ENCODE data around the gene TNP2. TPM values are rescaled to one million over a fixed set of nuclear protein-coding genes. Genes with fewer than 3 reads are reported as not detected.
A peak's percentile ranks its signal among the peaks of the same experiment; 100 is the strongest.

The TNP2 gene
- total and polyA plus RNA-seq, 2 experiments from 2014 or later = not detected

DNA sequence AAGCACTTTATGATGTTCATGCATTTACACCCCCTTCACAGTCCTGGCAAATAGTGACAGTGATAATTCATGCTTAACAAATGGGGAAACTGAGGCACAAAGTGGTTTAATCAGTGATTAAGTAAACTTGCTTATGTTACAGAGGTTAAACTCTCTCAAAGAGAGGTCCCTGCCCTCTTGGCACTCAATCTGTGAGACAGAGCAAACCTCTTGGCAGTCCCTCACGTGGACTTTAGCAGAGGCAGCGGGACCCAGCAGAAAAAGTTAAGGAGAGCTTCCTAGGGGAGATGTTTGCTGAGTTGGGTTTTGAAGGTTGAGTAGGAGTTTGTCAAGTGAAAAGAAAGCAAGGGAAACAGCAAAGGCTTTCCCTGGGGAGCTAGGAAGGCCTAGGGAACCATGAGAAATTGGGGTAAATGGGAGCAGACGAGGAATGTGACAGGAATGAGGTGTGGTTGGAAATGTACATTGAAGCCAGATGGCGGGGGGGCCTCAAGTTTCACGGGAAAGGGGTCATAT lies 23.8 kb downstream of the TNP2 start:
- H3K4me1 ChIP-seq (ENCODE audit: low read depth) = peaks cover 2% of the 10 kb centered on the region
- H3K27me3 ChIP-seq = no peaks in the 10 kb centered on the region
- no peaks in the 10 kb centered on the region for H3K9me3 ChIP-seq (ENCODE audit: low read depth)
- H3K4me3 ChIP-seq = no peak overlapping the region
- TF ChIP-seq CTCF (IDR thresholded peaks at IDR 0.05; ENCODE audit: low read depth, low read length) = no peak
- no peak for DNase-seq (ENCODE audit: low read depth in 1 of 2, low spot score in 1 of 2)
- no peaks in the 10 kb centered on the region for H3K36me3 ChIP-seq
- H3K27ac ChIP-seq = no peak overlapping the region

GRCh38 chr16:11242658-11243057 lies 26.5 kb downstream of the TNP2 start:
- H3K9me3 ChIP-seq (ENCODE audit: low read depth) = no peaks in the 10 kb centered on the region
- no peak overlapping the region for H3K4me3 ChIP-seq
- no peak overlapping the region for H3K27ac ChIP-seq
- TF ChIP-seq CTCF (IDR thresholded peaks at IDR 0.05; ENCODE audit: low read depth, low read length) = no peak
- no peak for DNase-seq (ENCODE audit: low read depth in 1 of 2, low spot score in 1 of 2)
- peaks cover 2% of the 10 kb centered on the region for H3K4me1 ChIP-seq (ENCODE audit: low read depth)
- no peaks in the 10 kb centered on the region for H3K36me3 ChIP-seq
- H3K27me3 ChIP-seq = no peaks in the 10 kb centered on the region

DNA sequence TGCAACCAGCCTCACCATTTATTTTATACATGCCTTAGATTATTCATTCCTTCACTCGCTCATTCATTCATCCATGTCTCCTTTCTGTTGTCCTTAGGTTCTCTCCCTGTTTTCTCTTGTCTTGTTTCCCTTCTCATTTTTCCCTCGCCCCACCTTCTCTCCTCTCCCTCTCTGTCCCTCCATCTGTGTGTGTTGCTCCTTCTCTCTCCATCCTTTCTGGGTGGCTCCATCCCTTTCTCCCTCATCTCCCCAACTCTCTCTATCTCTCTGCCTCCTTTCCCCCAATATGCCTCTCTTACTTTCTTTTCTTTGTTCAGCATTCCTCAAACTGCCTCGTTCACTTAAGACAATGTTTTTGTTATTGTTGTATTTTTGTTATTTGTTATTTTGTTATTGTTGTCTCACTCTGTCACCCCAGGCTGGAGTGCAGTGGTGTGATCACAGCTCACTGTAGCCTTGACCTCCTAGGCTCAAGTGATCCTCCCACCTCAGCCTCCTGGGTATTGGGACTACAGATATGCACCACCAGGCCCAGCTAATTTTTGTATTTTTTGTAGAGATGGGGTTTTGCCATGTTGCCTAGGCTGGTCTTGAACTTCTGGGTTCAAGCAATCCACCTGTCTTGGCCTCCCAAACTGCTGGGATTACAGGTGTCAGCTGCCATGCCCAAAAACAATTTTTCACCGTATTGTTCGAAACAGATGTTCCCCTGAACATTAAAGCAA lies 27.5 kb downstream of the TNP2 start:
- Histone ChIP-seq H3K27me3 (no peaks in the 10 kb centered on the region), H3K9me3 (ENCODE audit: low read depth) (no peaks in the 10 kb centered on the region), H3K4me1 (ENCODE audit: low read depth) (peaks cover 2% of the 10 kb centered on the region), H3K4me3 (no peak overlapping the region), H3K36me3 (no peaks in the 10 kb centered on the region), H3K27ac (no peak overlapping the region)
- no peak for TF ChIP-seq CTCF (IDR thresholded peaks at IDR 0.05; ENCODE audit: low read depth, low read length)
- DNase-seq (ENCODE audit: low read depth in 1 of 2, low spot score in 1 of 2) = no peak

DNA sequence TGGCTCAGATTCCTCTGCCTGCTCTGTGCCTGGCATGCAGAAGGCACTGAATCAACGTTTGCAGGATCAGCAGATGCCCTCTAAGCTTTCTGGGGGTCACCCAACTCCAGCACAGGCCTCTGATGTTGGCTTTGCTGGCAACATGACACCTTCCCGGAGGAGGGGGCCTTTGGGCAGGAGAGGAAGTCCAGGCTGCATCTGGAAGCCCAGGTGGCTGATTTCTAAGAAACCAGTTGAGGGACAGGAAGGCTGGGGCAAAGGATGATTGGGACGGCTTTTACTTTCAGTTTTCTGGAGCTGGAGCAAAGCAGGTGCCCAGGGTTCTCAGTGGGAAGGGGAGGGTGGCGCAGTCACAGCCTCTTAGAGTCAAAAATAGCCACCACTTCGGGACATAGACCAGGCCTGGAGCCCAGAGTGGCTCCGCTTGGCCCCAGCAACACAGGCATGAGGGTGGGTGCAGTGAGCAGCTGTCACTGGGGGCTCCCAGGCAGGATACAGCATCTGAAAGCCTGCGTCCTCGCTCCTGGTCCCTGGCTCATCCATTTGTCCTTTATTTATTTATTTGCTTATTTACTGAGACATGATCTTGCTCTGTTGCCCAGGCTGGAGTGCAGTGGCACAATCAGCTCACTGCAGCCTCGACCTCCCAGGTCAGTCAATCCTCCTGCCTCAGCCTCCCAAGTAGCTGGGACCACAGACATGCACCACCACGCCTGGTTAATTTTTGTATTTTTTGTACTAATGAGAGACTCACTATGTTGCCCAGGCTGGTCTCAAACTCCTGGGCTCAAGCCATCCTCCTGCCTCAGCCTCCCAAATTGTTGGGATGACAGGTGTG lies 28.3 kb downstream of the TNP2 start:
- H3K27ac ChIP-seq = no peak overlapping the region
- H3K36me3 ChIP-seq = no peaks in the 10 kb centered on the region
- no peak for TF ChIP-seq CTCF (IDR thresholded peaks at IDR 0.05; ENCODE audit: low read depth, low read length)
- H3K27me3 ChIP-seq = no peaks in the 10 kb centered on the region
- peaks cover 2% of the 10 kb centered on the region for H3K4me1 ChIP-seq (ENCODE audit: low read depth)
- no peaks in the 10 kb centered on the region for H3K9me3 ChIP-seq (ENCODE audit: low read depth)
- no peak overlapping the region for H3K4me3 ChIP-seq
- peak in 1 of 2 donors; percentile 46 for DNase-seq (ENCODE audit: low read depth in 1 of 2, low spot score in 1 of 2)

- H3K9me3 ChIP-seq (ENCODE audit: low read depth) = no peaks in the 10 kb centered on the region
- DNase-seq (ENCODE audit: low read depth in 1 of 2, low spot score in 1 of 2) = no peak
- peaks cover 2% of the 10 kb centered on the region for H3K4me1 ChIP-seq (ENCODE audit: low read depth)
- no peaks in the 10 kb centered on the region for H3K27me3 ChIP-seq
- no peak overlapping the region for H3K27ac ChIP-seq
- H3K4me3 ChIP-seq = no peak overlapping the region
- no peak for TF ChIP-seq CTCF (IDR thresholded peaks at IDR 0.05; ENCODE audit: low read depth, low read length)
- H3K36me3 ChIP-seq = no peaks in the 10 kb centered on the region
Observed at GRCh38 chr16:11239644-11240632, 29.2 kb downstream of the TNP2 start.

Measured in cardiac muscle cell (in vitro differentiated cells and primary cell).